Renal pelvis (tissue), 4 donors: ENCODE data around the gene TSSK2. TPM values are rescaled to one million over a fixed set of nuclear protein-coding genes. Genes with fewer than 3 reads are reported as not detected.
"Not testable (repeated sequence)": the region's sequence is repeated elsewhere in the genome, so short reads cannot be mapped to it uniquely, and the experiment has no call there.

Experiments used
- DNase-seq: peaks from one replicate; pipeline ENCODE4 v3.0.0-alpha.2; 2013
- polyA plus RNA-seq, 3 donors: library from polyadenylated mRNA; unstranded; fragments of 120-200 nt; gene quantifications; one replicate each; pipeline ENCODE4 v1.2.1, GENCODE V29; 2013; ENCODE audit not compliant: insufficient read length in 3 of 3

The TSSK2 gene
- polyA plus RNA-seq, 3 donors: not detected

DNA sequence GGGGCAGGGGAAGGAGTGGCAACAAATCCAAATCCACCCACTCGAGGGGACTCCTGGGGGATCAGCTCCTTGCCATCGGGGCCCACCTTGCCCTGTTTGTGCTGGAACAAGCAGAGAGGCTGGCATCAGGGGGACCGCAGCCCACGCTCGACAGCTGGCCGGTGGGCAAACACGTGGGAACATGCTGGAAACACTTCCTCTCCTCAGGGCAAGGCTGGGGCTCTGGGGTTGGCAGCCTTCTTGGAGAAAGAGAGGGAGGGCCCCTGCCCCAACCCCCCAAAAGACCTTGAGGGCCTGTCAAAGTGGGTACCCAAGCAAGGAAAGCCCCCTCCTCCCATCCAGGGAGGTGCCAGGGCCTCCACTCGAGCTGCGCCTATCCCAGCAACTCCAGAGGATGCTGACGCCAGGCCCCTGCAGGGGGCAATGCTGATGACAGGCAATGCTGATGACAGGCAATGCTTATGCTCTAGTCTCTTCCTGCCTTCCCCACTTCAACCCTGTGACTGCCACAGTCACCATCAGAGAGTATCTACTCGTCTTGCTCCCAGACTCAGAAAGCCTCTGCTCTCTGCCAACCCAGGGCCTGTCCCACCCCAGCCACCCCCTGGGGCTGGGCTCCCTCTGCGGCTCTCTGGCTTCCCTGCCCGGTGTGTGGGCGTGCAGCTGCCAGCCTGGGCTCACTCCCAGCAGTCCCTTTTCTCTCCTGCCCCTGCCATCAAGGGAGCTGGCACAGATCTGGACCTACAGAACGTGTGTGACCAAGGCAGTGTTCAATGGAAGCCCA is 7.3 kb downstream of the TSSK2 start:
- no peak for DNase-seq

DNA sequence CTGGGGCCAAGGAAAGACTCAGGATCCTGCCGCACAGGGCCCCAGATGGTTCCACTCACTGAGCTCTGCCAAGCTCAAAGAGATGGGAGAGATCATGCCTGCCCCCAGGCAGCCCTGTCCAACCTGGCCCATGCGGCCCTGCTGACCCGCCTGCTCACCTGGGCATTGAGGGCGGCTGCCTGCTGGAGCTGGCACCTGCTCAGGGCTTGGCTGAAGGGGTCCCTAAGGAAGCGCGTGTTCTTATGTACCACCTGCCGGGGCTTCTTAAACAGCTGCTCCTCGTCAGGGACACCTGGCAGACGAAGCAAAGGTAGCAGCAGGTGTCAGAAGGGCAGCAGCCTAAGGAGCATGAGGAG is 7.9 kb downstream of the TSSK2 start:
- DNase-seq: no peak

DNA sequence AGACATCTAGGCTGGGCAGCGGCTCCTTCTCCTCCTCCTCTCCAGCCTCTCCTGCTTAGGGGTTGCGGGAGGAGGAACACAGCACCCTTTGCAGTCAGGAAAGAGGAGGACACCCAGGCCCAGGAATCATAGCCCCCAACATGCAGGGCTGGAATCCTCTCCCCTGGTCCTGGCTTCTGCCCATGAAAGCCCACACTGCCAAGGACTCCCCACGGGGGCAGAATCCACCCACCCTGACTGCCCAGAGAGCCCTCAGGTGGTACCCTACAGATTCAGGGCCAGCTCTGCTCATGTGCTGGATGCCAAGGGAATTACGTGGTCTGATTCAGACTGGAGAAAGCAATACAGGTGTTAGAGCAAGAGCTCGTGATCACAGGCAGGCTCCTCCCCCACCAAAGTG is 8.9 kb downstream of the TSSK2 start:
- no peak for DNase-seq

DNA sequence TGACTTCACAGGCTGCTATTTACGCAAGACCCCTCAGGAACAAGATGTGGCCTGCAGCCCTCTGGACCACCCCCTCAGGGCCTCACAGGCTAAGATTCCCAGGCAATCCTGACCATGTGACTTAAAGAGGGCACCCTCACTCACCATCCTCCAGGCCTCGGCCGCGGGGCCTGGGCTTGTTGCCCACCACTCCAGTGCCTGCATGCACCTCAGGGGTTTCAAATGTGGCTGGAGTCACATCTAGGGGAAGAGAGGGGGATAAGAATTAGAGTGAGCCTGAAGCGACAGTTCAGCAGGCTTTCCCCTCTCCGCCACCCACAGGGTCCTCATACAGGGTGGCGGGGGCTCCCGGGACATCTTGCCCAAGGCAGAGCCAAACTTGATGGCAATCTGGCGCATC is 11.3 kb downstream of the TSSK2 start:
- DNase-seq: no peak

DNA sequence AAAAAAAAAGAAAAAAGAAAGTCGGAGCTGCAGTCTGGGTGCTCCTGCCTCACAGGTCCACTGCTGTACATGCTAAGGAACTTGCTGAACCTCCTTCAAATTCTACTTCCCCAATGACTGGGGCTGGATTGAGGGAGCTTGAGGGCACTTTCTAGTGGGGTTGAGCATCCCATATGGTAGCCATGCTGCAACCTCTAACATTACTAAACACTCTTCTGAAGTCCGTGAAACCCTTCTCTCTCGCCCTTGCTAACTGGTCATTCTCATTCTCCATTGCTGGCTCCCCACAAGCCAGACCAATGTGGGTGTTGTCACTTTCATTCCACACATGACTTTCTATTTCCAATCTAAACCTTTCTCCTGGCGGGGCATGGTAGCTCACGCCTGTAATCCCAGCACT is 12.1 kb downstream of the TSSK2 start:
- DNase-seq: no peak

DNA sequence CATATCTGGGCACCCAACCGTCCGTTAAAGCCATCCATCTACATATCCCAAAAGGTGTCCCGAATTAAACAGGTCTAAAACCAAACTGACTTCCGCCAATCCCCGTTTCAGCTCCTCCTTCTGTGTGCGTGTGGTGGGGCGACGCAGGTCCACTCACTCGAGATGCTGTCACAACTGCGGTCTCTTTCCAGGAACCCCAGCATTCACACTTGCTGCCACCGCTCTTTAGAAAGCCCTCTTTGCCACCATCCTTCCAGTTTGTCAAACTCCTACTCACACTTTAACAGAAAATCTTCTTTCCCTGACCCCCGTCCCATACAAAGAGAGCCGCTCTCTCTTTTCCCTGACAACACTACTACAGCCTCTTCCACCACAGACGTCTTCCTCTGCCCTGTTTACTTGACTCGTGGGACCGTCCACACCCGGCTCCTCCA is 12.9 kb downstream of the TSSK2 start:
- DNase-seq: no peak

DNA sequence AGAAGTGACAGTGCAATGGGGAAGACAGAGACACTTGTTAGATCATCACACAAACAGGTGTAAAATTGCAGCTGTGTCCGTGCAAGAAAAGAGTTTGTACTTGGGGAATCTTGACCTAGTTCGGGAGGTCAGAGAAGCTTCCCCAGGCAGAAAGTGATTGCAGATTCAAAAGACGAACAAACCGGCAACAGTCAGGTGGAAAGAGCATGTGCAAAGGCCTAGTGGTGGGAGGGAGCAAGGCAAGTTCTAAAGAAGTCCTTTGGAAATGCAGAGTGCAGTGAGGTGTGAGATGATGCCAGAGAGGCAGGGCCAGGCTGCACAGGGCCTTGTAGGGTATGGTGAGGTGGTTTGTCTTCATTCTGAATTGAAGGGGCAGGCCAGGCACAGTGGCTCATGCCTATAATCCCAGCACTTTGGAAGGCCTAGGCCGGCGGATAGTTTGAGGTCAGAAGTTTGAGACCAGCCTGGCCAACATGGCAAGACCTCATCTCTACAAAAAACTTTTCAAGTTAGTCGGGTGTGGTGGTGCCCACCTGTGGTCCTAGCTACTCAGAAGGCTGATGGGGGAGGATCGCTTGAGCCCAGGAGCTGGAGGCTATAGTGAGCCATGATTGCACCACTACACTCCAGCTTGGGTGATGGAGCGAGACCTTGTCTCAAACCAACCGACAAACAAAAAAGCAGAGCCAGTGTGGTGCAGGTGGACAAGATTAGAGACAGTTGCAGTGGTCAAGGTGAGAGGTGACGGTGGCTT is 15.3 kb downstream of the TSSK2 start:
- DNase-seq: no peak

DNA sequence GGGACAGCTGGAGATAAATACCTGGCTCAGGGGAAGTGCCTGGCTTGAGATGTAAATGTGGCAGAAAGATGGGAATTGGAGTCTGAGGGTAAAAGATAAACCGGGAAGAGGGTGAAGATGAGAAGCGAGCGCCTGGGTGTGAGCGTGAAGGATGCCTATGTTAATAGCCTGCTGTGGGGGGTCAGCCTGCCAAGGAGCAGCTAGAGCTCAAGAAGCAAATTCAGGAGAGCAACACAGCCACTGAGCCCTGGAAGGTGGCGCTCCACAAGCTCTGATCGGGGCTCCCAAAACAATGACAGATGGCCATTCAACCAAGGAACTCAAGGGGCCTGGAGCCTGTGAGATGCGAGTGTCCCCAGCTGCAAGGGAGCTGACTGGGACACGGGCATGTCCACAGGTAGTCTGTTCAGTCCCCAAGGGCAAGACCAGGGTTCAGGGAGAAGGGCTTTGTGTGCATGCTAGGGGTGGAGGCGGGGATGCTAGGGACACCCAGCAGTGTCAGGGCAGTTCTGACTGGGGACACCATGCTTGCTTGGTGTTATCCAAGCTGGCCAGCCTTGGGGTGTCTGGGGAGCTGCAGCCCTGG is 16.2 kb downstream of the TSSK2 start:
- no peak for DNase-seq

DNA sequence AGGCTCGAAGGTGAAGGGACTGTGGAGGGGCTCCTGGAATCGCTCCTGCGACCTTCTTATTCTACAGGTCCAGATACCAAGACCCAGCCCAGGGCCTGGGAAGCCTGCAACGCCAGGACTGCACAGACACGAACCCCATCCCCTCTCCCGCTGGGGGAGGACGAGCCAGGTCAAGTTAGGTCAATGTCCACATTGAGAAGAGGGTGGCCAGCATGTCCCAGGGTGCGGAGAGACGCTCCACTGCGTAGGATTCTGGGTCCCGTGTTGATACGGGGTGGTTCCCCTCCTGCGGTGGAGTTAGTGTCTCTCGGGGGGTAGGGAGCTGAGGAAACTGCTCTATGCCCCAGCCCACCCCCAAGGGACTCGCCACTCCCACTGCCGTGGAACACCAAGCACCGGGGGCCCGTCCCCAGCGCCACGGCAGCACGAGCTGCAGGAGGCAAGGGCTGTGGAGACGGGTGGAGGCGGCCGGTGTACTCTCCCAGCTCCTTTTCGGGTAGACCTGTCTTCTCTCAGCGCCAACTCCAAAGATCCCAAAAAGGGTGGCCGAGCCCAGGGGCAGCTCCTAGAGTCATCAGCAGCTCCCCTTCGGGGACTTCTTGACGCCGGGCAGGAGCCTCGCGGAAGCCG is 17.4 kb downstream of the TSSK2 start:
- no peak for DNase-seq

DNA sequence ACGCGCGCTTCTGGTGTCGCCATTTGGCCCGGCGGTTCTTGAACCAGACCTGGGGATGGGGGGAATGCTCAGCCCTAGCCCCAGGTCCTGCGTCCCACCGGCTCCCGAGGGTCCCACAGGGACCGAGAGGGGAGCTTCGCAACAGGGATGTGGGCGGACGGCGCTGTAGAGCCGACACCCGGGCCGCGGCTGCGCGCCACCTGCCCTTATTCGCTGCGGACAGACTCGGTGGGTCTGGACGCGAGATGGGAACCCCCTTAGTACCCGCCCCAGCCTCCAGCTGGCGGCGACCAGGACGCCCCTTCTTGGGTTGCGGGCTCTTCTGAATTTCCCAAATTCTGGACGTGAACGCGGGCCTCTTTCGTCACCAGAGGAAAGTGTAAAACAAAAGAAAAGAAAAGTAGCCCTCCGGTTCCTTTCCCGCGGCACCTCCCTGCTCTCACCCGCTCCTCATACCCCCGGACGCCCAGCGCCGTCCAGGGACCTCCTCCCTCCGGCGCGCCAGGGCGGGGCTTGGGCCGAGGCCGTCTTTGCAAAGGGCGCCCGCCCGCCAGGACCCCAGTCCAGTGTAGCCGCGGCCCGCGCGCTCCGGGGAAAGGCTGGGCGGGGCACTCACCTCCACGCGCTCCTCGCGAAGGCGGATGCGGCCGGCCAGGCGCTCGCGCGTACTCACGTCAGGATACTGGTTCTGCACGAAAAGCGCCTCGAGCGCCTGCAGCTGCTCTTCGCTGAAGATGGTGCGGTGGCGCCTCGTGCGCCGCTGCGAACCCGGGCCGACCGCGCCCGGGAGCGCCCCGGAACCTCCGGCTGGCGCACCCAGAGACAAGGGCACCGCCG is 18.2 kb downstream of the TSSK2 start:
- no peak for DNase-seq

DNA sequence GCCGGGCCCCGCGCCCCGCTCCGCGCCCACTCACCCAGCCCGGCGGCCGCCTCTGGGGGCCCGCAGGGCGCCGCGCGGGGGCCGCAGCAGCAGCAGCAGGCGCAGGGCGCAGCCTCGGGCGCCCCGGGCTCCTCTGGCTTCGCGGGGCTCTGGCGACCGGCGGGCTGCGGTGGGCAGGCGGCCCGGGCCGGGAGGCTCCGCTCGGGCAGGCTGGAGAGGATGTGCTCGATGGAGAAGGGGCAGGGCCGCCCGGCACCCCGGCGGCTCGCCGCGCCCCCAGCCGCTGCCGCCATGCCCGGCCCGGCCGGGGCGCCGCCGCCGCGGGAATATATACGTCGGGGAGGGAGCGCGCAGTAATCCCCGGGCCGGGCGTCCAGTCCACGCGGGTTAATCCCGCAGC is 18.9 kb downstream of the TSSK2 start, which contains the start of gene GSC2:
TSS of gene GSC2 (minus strand) at position 302 of the 400 bp plus-strand sequence. CDS start at position 293, 9 bp downstream.
- no peak for DNase-seq

DNA sequence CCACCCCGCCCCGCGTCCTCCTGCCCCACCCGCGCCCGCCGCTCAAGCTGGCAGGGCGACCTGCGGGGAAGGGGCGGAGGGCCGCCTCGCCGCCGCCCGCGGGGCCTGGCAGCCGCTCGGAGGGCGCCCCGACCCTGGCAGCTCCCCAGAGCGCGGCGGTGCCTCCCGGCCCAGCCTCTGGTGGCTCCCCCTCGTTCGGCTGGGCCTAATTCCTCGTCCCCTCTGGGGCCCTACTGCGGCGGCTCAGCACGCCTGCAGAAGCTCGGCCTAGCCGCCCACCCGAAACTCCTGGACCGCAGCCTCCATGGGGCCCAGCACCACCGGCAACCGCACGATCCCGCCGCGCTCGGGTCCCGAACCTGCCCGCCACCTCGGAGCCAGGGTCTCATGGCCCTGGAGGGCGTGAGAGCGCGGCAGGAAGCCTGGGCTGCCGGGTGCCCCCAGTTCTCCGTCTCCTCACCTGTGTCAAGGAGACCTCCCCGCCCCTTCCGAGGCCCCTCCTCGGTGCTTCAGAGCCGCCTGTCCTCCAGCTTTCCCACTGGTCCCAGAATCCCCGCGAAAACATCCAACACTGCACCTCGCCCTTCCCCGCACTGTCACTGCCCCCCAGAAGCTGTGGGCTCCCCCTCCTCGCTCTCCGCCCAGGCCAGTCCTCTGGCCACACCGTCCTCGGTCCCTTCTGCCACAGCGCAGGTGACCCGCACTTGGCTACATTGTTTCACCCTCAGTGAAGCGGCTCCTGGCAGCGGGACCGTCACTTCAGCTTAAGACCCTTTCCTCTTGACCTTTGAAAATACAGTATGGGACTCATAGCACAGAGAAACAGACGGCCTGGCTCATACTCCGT is 19.6 kb downstream of the TSSK2 start:
- no peak for DNase-seq

DNA sequence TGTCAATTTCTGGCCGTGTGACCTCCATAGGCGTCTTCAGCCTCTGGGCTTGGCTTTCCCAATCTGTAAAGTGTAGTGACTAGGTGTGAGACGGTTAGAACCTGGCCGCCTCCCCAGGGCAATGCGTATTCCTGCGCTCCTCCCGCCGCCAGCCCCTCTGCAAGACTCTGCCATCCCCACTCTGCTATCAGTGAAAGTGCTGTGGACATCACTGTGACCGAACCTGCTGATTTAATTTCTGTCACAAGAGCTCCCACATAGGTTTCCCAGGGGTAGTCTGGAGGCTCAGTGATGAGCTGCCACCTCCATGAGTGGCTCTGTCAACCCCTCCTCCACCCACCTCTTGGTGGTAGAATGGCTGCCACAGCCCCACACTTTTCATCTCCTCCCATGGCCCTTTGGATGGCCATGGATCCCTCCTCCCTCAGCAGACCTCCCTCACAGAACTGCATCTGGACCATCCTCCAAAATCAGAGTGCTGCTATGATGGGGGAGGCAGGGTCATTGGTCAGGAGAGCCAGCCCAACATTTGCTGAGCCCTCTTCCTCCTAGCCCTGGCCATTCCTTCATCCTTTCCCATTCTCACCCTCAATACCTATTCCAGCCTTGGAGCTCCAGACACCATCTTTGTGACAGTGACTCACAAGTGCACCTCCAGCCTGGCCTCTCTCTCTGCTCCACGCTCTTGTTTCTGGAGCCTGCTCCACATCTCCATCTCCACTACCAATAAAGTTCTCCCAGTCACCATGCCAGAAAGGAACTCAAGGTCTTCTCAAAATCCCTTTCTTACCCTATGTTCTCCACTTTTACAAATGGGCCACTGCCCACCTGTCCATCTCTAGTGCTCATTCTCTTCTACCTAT is 20.5 kb downstream of the TSSK2 start:
- no peak for DNase-seq

DNA sequence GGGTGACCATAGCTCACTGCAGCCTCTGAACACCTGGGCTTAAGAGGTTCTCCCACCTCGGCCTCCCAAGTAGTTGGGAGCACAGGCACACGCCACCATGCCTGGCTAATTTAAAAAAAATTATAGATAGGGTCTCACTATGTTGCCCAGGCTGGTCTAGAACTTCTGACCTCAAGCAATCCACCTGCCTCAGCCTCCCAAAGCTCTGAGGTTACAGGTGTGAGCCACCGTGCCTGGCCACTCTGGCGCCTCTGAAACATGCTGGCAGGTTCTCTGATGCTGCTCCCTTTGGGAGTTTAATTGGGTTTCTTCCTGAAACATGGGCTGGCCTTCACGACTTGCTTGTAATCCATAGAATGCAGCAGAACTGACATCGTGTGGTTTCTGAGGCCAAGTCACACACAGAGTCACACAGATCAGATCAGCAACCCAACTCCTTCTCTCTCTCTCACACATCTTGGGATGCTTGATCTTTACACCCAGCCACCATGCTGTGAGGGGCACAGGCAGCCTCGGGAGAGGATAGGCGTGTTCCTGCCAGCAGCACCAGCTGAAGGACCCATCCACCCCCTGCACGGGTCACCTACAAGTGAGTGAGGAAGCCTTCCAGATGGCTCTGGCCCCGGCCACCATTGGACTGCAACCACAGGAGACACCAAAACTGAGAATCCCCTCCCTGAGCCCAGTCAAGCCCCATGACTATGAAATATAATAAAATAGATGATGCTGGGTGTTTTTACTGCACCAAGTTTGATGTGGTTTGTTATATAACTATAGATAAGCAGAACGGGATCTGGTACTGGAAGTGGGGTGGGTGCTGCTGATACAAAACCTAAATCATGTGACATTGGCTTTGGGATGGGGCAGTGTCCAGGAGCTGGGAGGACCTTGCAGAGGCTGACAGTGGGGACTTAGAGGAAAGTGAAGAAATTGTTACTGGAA is 22.1 kb downstream of the TSSK2 start:
- DNase-seq: no peak

DNA sequence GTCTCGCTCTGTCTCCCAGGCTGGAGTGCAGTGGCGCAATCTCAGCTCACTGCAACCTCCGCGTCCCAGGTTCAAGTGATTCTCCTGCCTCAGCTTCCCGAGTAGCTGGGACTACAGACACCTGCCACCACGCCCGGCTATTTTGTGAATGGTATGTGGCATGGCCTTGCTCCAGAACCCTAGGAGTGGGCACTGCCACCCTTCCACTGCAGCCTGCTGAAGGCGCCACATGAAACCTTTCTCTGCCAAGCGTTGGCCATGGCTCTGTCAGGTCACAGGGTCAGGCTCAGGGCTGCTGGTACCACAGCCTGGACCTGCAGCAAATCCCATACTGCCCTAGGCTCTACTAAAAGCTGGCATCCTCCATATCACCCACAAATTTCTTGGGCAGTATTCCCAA is 25.0 kb downstream of the TSSK2 start:
- not testable (repeated sequence) for DNase-seq

DNA sequence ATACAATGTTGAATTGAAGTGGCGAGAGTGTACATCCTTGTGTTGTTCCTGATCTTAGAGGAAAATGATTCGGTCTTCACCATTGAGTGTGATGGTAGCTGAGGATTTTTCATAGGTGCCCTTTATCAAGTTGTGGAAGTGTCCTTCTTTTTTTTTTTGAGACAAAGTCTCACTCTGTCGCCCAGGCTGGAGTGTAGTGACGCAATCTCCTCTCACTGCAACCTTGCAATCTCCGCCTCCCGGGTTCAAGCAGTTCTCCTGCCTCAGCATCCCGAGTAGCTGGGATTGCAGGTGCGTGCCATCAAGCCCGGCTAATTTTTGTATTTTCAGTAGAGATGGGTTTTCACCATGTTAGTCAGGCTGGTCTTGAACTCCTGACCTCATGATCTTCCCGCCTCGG is 27.5 kb downstream of the TSSK2 start:
- not testable (repeated sequence) for DNase-seq

DNA sequence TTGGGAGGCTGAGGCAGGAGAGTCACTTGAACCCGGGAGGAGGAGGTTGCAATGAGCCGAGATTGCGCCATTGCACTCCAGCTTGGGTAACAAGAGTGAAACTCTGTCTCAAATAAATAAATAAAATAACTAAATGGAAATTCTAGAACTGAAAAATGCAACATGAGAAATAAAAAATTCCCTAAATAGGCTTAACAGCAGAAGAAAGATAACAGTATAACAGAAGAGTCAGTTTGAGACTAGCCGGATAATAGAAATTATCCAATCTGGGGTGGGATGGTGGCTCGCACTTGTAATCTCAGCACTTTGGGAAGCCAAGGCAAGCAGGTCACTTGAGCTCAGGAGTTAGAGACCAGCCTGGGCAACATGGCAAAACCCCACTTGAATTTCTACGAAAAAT is 33.3 kb downstream of the TSSK2 start:
- DNase-seq: no peak

DNA sequence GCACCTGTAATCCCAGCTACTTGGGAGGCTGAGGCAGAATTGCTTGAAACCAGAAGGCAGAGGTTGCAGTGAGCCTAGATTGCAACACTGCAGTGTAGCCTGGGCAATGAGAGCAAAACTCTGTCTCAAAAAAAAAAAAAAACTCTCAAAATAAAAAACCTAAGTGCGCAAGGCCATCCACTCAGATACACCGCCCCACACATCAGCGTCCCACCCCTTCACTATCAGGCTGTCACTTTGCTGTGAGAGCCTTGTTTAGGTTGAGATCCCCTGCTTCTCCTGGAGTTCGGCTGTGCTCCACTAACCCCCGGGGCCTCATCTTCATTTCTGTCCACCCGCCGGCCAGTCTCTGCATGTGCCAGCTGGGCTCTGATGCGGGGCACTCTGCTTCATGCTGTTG is 35.3 kb downstream of the TSSK2 start:
- no peak for DNase-seq
